Stimulated activated CD8-positive, alpha-beta memory T cell treated with anti-CD3 and anti-CD28 coated beads, Interleukin-2, amount 100 ng/mL, for 48 hours (primary cell): Measurements from ENCODE around the gene TBC1D22A.

Experiments used
- DNase-seq, 2 donors: peaks; one replicate each; pipeline ENCODE4 v3.0.0-alpha.2; 2020; ENCODE audit warnings: low read depth in 2 of 2

Gene TBC1D22A

GRCh38 chr22:47215851-47216250 lies 453.4 kb downstream of the TBC1D22A start:
- no peak for DNase-seq

DNA sequence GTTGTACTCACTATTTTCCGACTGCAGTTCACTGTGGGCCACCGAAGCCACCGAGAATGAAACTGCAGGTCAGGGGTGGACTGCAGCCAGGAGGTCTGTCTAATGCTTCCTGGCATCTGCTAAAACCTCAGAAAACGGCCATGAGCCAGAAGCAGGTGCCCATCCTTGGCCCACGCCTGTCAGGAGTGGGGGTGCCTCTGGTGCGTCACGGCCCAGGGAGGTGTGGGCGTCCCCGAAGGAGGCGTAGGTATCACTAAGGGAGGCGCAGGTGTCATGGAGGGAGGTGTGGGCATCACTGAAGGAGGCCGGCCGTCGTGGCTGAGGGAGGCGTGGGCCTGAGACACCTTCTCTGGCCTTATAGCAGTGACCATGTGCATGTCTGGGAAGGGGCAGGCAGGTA lies 456.2 kb downstream of the TBC1D22A start:
- DNase-seq: no peak

DNA sequence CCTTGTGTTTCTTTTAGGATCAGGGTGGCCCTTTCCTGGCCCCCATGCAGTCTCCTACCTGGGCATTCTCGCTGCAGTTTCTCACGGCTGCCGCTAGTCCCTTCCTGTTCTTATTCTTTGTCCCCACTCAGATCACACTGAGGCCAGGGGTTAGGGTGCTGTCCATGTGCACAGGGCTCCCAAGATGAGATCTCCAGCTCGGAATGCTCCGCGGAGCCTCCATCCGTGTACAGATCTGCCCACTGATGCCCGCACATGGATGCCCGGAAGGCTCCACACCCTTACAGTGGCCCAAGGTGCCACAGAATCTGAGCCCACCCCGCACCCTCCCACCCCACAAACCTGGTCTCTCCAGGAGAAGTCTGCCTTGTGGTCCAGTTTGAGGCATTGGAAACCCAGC lies 457.3 kb downstream of the TBC1D22A start:
- DNase-seq: no peak

DNA sequence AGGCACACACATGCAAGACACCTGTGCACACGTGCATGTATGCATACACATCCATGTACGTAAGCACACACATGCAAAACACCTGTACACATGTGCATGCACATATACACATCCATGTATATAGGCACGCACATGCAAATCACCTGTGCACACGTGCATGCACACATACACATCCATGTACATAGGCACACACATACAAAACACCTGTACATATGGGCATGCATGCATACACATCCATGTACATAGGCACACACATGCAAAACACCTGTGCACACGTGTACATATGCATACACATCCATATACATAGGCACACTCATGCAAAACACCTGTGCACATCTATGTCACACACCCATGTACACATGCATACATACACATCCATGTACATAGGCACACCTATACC lies 458.3 kb downstream of the TBC1D22A start:
- no peak for DNase-seq

GRCh38 chr22:47221840-47222615 lies 459.6 kb downstream of the TBC1D22A start:
- no peak for DNase-seq
